Measurements from ENCODE around the gene CYP2R1.

- TF ChIP-seq CTCF (IDR thresholded peaks at IDR 0.05), result no peak
- TF ChIP-seq POLR2A (IDR thresholded peaks at IDR 0.05), result no peak
- no peak for TF ChIP-seq EP300 (IDR thresholded peaks at IDR 0.05)
- no peak for TF ChIP-seq POLR2AphosphoS5 (IDR thresholded peaks at IDR 0.05)
Measured at GRCh38 chr11:14932447-14932846, 40.4 kb upstream of the CYP2R1 start.
